Measurements from ENCODE around the gene KIF14.
A peak's percentile ranks its signal among the peaks of the same experiment; 100 is the strongest.
"Not testable (repeated sequence)": the region's sequence is repeated elsewhere in the genome, so short reads cannot be mapped to it uniquely, and the experiment has no call there.

The KIF14 gene

DNA sequence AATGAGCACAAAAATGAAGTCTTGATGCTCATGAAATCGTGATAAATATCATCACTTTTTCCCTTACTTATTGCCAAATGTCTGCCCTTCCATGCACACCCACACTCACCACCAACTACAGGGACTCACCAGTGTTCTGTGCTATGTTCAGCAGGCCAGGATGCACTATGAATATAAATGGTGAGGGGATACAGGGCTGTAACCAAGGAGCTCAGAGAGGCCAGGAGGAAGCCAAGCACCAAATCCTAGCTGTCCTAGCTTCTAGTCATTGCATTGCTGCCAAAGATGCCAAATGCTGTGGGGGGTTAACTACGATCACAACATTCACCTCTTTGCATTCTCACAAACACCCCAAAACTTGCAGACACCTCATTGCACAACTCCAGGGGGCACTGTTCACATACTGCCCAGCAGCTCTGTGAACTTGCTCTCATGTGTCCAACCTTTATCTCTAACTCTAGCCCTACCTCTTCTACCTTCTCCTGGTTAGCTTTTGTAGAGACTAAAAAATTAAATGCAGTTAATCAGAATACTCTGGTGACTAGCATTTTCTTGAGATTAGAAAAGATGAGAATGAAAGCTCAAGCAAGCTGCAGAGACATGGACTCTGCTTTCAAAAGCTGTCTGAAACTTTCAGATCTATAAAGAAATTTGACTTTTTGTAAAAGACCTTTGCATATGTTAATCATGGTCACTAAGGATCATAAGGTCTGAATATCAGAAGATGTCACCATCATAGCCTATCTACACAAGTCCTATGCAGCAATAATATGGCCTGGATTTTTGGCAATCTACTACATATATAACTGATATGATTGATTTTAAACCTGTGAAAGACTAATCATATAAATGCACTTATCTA, 13.9 kb upstream of the KIF14 start:
- Histone ChIP-seq H3K4me3 (no peak overlapping the region), H3K27ac (no peak overlapping the region)

DNA sequence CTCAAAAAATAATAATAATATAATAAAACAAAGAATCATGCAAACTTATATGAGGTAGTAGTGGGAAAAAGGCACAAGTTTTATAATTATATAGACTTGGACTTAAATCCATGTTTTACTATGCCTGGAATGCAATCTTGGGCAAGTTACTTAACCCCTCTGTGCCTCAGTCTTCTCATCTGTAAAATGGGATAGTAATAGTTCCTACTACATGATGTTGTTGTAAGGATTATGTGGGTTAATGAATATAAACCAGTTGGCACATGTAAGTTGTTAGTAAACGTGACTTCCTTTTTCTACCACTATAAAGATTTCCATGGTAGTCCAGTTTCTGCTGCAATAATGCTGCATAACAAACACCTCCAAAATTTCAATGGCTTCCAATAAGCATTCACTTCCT, 10.8 kb upstream of the KIF14 start:
- no peak overlapping the region for H3K4me3 ChIP-seq
- no peak overlapping the region for H3K27ac ChIP-seq

DNA sequence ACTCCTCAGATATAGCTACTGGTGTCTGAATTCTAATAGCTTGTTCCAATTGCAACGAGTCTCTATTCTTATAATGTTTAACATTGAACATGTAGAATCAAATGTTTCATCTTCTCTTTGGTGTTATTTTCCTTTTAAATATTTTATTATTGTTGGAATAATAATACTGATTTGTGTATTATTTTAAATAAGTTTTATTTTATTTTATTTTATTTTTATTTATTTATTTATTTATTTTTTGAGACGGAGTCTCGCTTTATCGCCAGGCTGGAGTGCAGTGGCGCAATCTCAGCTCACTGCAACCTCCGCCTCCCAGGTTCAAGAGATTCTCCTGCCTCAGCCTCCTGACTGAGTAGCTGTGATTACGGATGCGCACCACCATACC, 10.0 kb upstream of the KIF14 start:
- not testable (repeated sequence) for H3K4me3 ChIP-seq, H3K27ac ChIP-seq

DNA sequence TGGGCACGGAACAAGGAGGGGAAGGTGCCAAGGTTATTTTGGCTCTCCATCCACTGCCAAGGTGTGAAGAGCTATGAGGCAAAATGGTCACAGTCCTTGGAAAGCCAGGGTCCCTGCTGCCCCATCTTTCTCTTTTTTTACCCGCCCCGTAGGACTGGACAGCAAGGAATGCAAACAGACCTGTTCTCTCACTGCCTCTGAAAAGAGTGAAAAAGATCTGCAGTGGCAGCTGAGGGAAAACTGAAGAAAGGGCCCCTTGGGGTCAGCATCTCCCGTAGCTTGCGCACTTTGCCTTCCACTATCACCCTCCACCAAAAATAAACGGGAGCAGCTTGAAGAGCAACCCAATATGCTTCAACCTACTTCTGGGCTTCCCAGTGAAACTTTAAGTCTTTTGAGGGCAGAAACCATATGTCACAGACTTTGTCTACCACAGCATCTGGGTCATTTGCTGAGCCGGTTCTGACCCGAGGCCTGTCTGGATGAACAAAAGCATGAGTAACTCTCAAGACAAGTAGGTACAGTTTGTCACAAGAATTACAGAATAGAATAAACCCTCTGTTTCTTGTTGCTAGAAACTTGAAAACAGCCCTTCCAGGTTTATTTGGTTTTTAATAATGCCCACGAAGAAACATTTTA, 9.4 kb upstream of the KIF14 start:
- Histone ChIP-seq H3K27ac (no peak overlapping the region), H3K4me3 (no peak overlapping the region)

DNA sequence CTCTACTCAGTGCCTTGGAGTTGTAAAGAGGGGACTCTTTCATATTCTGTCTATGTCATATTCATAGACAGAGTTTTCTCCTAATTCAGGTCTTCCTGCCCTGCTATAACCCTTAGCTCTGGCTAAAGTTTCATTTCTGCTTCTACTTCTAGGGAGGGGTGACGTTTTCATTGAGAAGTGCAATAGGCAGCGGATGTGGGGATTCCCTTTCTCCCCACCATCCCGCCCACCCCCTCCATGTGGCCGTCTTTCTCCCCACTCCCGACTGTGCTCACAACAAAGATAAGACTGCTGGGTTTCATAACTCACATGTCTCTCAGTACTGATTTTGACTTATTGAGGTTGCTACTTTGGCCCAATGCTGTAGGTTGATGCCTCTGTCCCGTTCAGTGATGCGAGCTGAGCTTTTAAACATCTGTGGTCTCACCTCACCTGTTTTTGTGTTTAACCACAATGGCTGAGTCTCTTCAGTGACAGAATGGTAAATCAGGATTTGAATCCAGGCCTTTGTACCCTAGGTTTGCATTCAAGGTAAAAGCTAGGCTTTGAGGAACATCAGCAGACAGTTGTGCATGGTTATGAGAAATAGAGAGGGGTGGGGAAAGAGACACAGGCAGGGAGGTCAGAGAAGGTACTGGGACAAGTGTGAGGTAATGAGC, 7.8 kb upstream of the KIF14 start:
- H3K27ac ChIP-seq: peak overlapping the region in 2 of 21 experiments; percentile 37 to 58
- H3K4me3 ChIP-seq: no peak overlapping the region

DNA sequence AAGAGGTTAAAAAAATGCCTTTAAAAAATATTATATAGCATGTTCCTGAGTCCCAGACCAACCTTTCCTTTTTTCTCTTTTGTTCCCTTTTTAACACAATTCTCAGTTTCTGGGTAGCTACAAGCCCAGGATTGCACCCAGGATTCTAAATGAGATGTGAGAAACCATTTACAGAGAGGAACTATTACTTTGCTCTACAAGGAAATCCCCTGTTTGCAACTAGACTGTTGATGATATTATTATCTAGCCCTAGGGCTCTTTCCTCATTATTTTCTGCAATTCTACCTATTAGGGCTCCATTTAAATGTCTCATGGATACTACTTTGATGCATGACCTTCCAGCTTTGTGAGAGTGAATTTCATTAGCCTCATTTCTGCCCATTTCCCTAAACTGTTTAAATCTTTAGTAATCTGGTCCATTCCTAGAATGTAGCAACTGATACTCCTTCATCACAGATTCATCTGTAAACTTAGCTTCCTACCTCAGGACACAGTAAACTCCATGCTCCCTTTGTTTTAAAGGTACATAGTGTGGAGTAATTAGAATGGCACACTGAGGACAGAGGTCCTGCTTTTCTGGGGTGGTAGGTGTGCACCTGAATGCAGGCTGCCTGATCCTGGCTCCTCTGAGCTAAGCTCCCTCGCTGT, 7.1 kb upstream of the KIF14 start:
- H3K4me3 ChIP-seq: no peak overlapping the region
- H3K27ac ChIP-seq: peak overlapping the region in 2 of 21 experiments; percentile 37 to 58

DNA sequence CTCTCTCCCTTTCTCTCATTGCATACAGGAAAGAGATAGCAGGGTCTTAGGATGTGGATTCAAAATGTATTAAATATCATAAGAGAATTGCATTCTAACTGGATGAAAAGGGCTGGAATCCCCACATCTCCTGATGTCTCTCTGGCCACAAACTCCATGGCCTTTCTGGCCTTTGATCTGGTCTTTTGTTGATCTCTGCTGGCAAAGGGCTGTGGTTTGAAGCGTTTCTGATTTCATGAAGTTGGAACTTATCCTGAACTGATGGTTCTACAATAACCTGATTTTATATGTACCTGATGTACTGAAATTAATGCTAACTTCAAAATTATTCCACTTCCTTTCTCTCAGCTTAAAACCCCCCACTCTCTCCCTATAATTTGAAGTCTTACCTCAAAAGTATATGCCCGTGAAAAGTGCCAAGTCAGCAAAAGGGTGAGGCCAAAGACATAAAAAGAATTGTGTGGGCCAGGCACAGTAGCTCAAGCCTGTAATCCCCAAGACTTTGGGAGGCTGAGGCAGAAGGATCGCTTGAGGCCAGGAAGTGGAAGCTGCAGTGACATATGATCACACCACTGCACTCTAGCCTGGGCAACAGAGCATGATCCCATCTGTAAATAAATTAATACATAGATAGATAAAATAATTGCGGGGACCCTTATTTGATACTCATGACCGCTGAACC, 6.4 kb upstream of the KIF14 start:
- H3K4me3 ChIP-seq: no peak overlapping the region
- no peak overlapping the region for H3K27ac ChIP-seq

DNA sequence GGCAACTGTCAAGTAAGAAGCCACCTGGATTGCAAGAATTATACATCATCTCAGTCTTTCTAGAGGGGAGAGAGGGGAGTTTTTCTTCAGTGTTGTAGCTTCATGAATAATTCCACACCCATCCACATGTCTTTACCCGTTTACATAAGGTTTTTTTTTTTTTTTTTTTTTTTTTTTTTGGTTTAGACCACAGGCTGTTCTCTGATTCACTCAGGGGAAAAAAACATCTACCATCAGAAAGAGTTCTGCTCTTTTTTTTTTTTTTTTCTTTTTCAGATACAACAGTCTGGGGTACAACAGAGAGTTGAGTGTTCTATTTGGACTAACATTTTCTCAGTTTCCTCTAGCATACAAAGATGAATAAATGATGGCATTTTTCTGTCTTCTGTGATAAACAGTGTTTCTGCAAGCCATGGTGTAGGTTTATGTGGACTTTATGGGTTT, 4.9 kb upstream of the KIF14 start:
- H3K4me3 ChIP-seq: no peak overlapping the region
- H3K27ac ChIP-seq: peak overlapping the region in 11 of 21 experiments; percentile 0 to 75 (median 43)

DNA sequence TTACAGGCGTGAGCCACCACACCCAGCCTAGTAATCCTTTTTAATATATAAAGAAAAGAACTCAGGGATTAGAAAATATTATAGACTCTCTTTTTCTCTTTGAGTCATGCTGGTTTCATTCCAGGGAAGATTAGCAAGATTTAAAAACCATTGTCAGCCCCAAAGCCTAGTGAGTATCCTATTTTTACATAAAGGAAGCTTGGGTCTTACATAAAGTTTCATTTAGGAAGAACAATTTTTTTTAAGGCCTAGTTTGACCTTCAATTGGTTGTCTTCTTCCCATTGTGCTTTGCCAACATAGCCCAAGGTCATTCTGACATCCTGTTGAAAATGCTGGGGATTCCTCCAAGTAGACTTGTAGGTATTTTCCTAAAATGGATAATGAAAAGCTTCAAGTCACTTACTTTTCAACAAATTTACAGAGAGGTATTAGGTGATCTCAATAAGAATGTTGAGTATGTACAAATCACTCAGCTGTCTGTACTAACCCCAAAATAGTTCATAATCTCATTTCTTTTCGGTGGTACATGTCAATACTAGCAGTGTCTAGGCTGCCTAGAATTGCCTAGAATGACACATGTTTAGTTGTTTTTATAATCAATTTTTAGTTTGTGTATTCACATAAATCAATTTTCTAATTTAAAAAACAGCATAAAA, 4.3 kb upstream of the KIF14 start:
- peak overlapping the region in 13 of 21 experiments; percentile 0 to 75 (median 40) for H3K27ac ChIP-seq
- H3K4me3 ChIP-seq: no peak overlapping the region

DNA sequence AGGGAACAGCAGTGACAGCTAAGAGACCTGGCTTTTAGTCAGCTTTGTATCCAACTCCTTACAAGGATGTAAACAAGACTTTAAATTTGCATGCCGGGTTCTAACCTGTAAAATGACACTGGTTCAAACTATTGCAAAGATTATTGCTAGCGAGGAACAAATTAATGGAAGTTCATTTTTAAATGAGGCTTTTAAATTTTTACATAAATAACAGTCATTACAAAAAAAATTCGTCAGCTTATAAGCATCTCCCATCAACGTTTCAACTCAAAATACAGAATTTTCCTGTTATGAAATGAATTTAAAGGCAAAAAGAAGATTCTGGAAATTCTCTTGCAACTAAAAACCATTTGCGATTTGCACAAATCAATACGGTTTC, 668 bp downstream of the KIF14 start:
- H3K4me3 ChIP-seq: peak overlapping the region; percentile 47 to 81 (median 58)
- peak overlapping the region in 5 of 21 experiments; percentile 43 to 78 (median 67) for H3K27ac ChIP-seq

DNA sequence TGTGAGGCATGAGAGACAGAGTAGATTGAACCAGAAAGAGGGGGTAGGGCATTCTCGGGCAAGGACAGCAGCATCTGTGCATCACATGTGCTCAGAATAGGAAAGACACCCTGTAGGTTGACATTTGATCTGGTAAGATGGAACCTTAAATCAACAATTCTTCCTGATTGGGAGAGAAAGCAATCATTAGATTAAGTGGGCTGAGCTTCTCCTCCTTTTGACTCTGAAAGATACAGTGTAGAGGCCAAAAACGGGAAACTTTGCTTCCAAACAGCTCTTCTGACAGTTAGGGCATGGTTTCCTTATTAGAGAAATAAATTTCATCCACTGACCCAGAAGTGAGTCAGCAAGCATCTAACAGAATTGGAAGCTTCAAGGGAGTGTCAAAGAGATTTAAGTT, 9.7 kb downstream of the KIF14 start:
- no peak overlapping the region for H3K27ac ChIP-seq

DNA sequence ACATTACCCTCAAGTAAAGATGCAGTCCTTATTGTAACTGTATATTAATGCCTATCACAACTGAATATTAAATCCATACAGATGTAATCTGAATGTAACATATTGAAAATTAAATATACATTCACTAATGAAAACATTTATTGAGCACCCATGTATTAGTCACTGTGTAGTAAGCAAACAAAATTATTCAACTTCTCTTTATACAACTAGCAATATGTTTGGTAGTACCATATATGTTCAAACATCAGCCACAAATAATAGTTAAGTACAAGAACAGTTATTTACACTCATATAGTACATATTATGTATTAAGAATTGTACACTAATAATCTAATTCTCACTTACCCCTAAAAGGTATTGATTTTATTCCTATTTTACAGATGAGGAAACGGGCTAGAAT, 17.9 kb downstream of the KIF14 start:
- no peak overlapping the region for H3K4me3 ChIP-seq
- H3K27ac ChIP-seq: no peak overlapping the region

More for the DNA sequence above, 9.7 kb downstream of the KIF14 start:
- H3K4me3 ChIP-seq: no peak overlapping the region

DNA sequence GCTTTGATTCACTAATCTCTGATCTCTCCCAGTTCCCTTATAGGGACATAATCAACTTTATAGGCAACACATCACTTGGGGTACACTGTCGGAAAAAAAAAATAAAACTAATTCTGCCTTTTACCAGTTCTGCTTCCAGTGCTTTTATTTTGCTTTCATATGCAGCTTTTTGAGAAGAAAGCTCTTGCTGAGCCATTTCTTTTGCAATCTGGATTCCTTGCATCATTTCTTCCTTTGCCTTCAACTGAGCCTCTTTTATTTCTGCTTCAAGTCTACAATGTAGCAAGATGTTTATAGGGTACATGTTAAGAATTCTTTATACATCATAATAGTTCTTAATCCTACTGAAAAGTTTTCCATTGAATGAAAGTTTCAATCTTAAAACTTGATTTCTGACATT, 30.6 kb downstream of the KIF14 start:
- H3K4me3 ChIP-seq: no peak overlapping the region
- H3K27ac ChIP-seq: no peak overlapping the region

DNA sequence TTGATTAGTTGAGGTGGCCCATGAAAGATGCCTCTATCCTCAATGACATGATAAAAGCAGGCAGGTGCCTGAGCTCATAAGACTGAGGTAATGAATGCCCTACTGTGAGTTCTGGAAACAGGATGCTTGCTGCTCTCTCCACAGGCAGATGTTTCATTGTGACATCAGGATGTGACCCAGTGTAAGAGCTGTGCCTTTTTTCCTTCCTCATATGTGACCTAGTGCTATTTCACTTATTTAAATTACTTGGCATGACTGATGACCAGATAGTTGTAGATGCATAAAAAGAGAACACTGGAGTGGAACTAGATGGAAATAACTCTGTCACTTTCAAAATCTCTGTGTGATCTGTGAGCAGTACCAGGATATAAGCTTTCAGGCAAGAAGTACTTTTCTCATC, 31.9 kb downstream of the KIF14 start:
- H3K27ac ChIP-seq: no peak overlapping the region
- H3K4me3 ChIP-seq: no peak overlapping the region

DNA sequence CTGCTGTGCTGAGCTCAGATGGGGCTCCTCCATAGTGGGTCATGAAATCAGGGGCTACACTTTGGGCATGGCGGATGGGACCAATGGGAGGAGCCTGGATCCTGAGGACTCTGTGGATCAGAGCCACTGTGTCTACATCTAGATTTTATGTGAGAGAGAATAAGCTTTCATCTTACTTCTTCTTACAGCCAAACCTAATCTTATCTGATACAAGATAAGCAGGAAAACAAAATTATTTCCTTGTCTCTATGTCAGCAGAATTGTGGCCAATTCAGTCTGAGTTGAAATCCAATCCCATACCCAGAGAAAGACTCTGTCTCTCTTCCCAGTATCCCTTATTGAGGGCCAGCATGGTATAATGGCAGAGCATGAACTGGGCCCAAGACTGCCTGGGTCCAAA, 56.2 kb downstream of the KIF14 start:
- H3K4me3 ChIP-seq: no peak overlapping the region
- H3K27ac ChIP-seq: no peak overlapping the region

DNA sequence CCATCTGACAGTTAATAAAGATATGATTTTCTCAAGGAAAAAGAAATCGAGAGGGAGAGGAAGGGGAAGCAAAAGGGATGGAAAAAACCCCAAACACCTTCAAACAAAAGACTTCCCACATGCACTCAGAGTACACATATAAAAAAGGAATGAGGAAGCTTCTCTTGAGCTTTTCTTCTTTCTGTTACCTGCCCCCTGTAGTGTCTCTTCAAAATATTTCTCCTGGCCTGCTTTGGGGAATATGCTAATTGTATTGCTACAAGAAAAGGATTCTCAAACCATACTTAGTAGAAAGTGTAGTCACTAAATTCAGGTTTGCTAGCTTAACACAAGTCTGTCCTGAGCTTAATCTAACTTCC, 58.7 kb downstream of the KIF14 start:
- no peak overlapping the region for H3K27ac ChIP-seq
- no peak overlapping the region for H3K4me3 ChIP-seq

DNA sequence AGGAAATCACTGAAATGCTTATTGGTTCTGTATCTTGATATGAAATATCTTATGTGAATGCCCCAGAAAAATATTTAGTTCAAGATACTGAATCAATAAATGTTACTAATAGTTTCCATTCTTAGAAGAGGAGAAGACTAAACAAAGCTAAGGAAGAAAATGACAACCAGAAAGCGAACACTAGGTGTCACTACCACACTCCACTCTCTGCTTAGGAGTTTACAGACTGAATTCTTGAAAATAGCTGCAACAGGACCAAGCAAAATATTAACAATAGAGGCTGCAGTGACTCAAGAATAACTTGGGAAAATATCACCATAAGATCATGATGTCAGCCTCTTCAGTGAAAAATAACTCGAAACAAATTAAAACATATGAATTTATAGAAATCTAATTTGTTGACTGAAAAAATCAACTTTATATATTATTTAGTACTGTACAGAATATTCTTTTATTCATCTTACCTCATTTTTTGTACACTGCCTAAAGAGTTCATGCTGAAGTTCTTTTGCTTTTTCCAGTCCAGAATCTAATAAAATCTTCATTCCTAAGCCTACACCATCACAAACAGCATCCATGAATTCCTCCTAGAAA, 61.6 kb downstream of the KIF14 start:
- H3K27ac ChIP-seq: no peak overlapping the region
- no peak overlapping the region for H3K4me3 ChIP-seq

DNA sequence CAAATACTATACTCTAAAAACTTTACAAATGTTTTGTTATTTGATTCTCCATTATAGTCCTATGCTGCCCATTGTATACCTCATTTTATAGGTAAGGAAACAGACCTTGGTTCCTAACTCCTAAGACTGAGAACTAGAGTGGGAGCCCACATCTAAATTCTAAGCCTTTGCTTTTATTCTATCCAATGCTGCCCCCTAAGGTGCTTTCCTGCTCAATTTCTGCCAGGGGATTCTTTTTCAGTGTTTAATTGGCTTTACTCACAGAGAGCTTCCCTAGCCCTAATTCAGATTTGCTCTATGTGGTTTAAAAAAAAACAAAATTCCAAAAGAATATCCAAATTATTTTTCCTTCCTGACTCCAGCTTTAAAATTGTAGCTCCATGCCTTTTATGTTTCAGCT, 64.5 kb downstream of the KIF14 start:
- H3K27ac ChIP-seq: no peak overlapping the region
- no peak overlapping the region for H3K4me3 ChIP-seq

DNA sequence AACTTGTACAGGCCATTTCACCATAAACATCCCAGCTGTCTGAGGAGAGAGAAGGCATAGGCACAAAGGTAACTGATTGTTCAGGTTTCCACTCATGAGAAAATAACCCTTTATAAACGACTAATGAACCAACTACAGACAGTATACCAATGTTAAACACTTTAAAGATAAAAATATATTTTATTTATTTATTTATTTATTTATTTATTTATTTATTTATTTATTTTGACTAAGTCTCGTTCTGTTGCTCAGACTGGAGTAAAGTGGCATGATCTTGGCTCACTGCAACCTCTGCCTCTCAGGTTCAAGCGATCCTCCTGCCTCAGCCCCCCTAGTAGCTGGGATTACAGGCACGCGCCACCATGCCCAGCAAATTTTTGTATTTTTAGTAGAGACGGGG, 67.8 kb downstream of the KIF14 start:
- H3K27ac ChIP-seq, H3K4me3 ChIP-seq: not testable (repeated sequence)
